IPS DF 6.9 (cell line): ENCODE results near the gene CEBPA.
"Not testable (repeated sequence)": the region's sequence is repeated elsewhere in the genome, so short reads cannot be mapped to it uniquely, and the experiment has no call there.

Source experiments
- DNase-seq: peaks from one replicate; pipeline ENCODE4 v3.0.0-alpha.2; 2013; ENCODE audit warnings: low read depth, low spot score
- H3K27ac ChIP-seq: one replicate; pipeline ENCODE4 v1.5.1; 2013; ENCODE audit warnings: low read length, control low read depth
- H3K27me3 ChIP-seq: 2 replicates; pipeline ENCODE4 v1.6.1; 2013; ENCODE audit warnings: mild to moderate bottlenecking, low read length; ENCODE audit not compliant: control insufficient read depth, insufficient read depth
- H3K36me3 ChIP-seq: 2 replicates; pipeline ENCODE4 v1.6.1; 2013; ENCODE audit warnings: low read length; ENCODE audit not compliant: control insufficient read depth, insufficient read depth
- H3K4me1 ChIP-seq: 2 replicates; pipeline ENCODE4 v1.6.1; 2013; ENCODE audit warnings: low read length; ENCODE audit not compliant: control insufficient read depth, insufficient read depth
- H3K4me3 ChIP-seq: 2 replicates; pipeline ENCODE4 v1.5.1; 2013; ENCODE audit warnings: mild to moderate bottlenecking, low read length
- H3K9me3 ChIP-seq: 2 replicates; pipeline ENCODE4 v1.6.1; 2013; ENCODE audit warnings: low read length, inconsistent platforms; ENCODE audit not compliant: control insufficient read depth, insufficient read depth
- WGBS: extraction: QIAGEN DNeasy Blood & Tissue Kit; methylation state at CpG from one replicate; pipeline ENCODE4 v1.1.7; 2013; ENCODE audit warnings: mixed read lengths, missing lambda C conversion rate; ENCODE audit not compliant: insufficient read length, insufficient coverage; 5-methylcytosine and 5-hydroxymethylcytosine counted together

Gene CEBPA

DNA sequence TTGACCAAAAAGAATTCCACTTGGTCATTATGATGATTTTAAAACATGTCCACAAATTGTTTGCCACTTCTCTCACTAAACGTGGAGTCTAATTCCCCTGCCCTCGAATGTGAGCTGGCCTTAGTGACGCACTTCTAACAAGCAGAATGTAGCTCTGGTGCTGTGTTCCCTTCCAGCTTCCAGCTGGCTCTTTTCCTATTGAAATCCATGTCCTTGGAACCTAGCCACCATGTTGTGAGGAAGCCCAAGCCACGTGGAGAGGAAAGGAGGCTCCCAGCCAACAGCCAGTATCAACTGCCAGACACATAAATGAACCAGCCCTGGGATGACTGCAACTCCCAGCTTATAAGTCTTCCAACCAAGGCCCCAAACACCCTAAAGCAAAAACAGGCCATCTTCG lies 23.6 kb upstream of the CEBPA start:
- WGBS: no CpG with 5 or more reads among the region's 5 CpGs
- H3K27me3 ChIP-seq: no peaks in the 10 kb centered on the region; the same call in 1 of the 2 replicates
- DNase-seq: no peak
- H3K27ac ChIP-seq: no peak overlapping the region
- no peak overlapping the region for H3K4me3 ChIP-seq
- no peaks in the 10 kb centered on the region; the same call in 1 of the 2 replicates for H3K4me1 ChIP-seq
- no peaks in the 10 kb centered on the region; the same call in 1 of the 2 replicates for H3K9me3 ChIP-seq
- H3K36me3 ChIP-seq: no peaks in the 10 kb centered on the region

DNA sequence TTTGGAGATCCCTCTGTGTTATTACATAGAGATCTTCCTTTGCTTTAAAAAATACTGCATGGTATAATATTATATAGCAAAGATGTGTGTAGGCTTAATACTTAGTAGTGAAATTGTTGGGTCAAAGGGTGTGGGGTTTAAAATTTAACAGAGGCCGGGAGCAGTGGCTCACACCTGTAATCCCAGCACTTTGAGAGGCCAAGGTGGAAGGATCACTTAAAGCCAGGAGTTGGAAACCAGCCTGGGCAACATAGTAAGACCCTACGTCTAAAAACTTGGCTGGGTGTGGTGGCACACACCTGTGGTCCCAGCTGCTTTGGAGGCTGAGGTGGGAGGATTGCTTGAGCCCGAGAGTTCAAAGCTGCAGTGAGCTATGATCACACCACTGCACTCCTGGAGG lies 22.3 kb upstream of the CEBPA start:
- H3K4me1 ChIP-seq: no peaks in the 10 kb centered on the region
- H3K4me3 ChIP-seq: no peak overlapping the region
- DNase-seq: no peak
- WGBS: no CpG with 5 or more reads among the region's 3 CpGs
- no peaks in the 10 kb centered on the region for H3K36me3 ChIP-seq
- H3K27me3 ChIP-seq: no peaks in the 10 kb centered on the region; the same call in 1 of the 2 replicates
- no peaks in the 10 kb centered on the region; the same call in 1 of the 2 replicates for H3K9me3 ChIP-seq
- no peak overlapping the region for H3K27ac ChIP-seq

- no peaks in the 10 kb centered on the region; the same call in 1 of the 2 replicates for H3K9me3 ChIP-seq
- H3K36me3 ChIP-seq: no peaks in the 10 kb centered on the region
- DNase-seq: no peak
- no peaks in the 10 kb centered on the region for H3K4me1 ChIP-seq
- WGBS: no CpG with 5 or more reads among the region's 6 CpGs
- H3K4me3 ChIP-seq: no peak overlapping the region
- no peak overlapping the region for H3K27ac ChIP-seq
- H3K27me3 ChIP-seq: no peaks in the 10 kb centered on the region; the same call in 1 of the 2 replicates
These were observed 20.9 kb upstream of the CEBPA start for GRCh38 chr19:33323093-33323820.

- Histone ChIP-seq H3K27me3 (no peaks in the 10 kb centered on the region; the same call in 1 of the 2 replicates), H3K9me3 (no peaks in the 10 kb centered on the region; the same call in 1 of the 2 replicates), H3K4me1 (no peaks in the 10 kb centered on the region), H3K4me3 (no peak overlapping the region), H3K27ac (no peak overlapping the region), H3K36me3 (no peaks in the 10 kb centered on the region)
- no CpG with 5 or more reads among the region's 1 CpG for WGBS
- no peak for DNase-seq
These were observed 18.3 kb upstream of the CEBPA start for GRCh38 chr19:33320636-33321035.

DNA sequence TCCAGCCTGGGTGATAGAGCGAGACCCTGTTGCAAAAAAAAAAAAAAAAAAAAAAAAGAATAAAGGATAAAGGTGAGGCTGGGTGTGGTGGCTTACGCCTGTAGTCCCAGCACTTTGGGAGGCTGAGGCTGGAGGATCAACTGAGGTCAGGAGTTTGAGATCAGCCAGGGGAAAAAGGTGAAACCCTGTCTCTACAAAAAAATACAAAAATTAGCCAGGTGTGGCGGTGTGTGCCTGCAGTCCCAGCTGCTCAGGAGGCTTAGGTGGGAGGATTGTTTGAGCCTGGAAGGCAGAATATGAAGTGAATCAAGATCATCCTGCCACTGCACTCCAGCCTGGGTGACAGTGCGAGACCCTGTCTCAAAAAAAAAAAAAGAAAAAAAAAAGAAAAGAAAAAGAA lies 15.7 kb upstream of the CEBPA start:
- not testable (repeated sequence) for DNase-seq, H3K36me3 ChIP-seq, H3K27ac ChIP-seq, H3K4me1 ChIP-seq, H3K4me3 ChIP-seq, H3K27me3 ChIP-seq, H3K9me3 ChIP-seq
- no CpG with 5 or more reads among the region's 4 CpGs for WGBS

GRCh38 chr19:33317517-33317916 lies 15.2 kb upstream of the CEBPA start:
- no peaks in the 10 kb centered on the region; the same call in 1 of the 2 replicates for H3K9me3 ChIP-seq
- H3K27ac ChIP-seq: no peak overlapping the region
- no peak for DNase-seq
- WGBS: no CpG with 5 or more reads among the region's 5 CpGs
- no peak overlapping the region for H3K4me3 ChIP-seq
- no peaks in the 10 kb centered on the region for H3K36me3 ChIP-seq
- no peaks in the 10 kb centered on the region for H3K27me3 ChIP-seq
- H3K4me1 ChIP-seq: no peaks in the 10 kb centered on the region

DNA sequence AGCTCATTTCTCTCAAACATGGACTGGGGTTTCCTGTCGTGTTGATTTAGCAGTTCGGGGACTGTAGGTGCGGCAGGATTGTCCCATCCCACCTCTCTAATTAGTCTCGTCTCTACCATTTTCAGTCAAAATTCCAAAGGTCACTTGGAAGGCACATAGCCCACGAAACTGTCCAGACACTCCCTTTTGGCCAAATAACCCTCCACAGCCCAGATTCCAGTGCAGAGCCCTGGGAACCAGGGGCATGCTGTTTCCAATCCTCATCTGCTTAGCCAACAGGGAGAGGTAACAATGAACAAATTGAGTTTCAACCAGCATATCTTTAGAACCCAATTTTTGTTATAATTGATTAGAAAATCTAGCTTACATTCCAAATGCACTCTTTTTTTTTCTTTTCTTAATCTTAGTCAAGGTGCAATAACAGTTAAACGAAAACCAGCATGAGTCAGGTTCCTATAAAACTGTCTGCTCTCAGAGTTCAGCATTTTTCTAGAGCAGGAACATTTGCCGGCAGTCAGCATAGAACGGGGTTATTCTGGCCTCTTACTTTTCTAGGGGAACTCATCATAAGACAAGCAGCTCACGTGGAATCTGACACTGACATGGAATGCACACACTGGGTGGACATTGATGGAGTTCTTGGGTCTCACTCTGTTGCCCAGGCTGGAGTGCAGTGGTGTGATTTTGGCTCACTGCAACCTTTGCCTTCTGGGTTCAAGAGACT lies 14.4 kb upstream of the CEBPA start:
- Histone ChIP-seq H3K4me1 (no peaks in the 10 kb centered on the region), H3K9me3 (no peaks in the 10 kb centered on the region), H3K27me3 (no peaks in the 10 kb centered on the region), H3K27ac (no peak overlapping the region), H3K36me3 (no peaks in the 10 kb centered on the region), H3K4me3 (no peak overlapping the region)
- no peak for DNase-seq
- no CpG with 5 or more reads among the region's 9 CpGs for WGBS

GRCh38 chr19:33312808-33313207 lies 10.5 kb upstream of the CEBPA start:
- not testable (repeated sequence) for H3K4me1 ChIP-seq, H3K27ac ChIP-seq, H3K9me3 ChIP-seq, H3K4me3 ChIP-seq, DNase-seq, H3K36me3 ChIP-seq, H3K27me3 ChIP-seq
- no CpG with 5 or more reads among the region's 4 CpGs for WGBS

DNA sequence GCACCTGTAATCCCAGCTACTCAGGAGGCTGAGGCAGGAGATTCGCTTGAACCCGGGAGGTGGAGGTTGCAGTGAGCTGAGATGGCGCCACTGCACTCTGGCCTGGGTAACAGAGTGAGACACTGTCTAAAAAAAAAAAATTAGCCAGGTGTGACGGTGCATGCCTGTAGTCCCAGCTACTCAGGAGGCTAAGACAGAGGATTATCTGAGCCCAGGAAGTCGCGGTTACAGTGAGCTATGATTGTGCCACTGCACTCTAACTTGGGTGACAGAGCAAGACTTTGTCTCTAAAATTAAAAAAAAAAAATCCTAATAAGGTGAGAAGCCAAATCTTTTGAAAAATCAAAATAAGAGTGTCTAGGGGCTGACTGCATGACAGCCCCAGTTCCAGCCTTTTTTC lies 9.7 kb upstream of the CEBPA start:
- peaks cover 2% of the 10 kb centered on the region for H3K4me1 ChIP-seq
- WGBS: no CpG with 5 or more reads among the region's 6 CpGs
- DNase-seq: no peak

DNA sequence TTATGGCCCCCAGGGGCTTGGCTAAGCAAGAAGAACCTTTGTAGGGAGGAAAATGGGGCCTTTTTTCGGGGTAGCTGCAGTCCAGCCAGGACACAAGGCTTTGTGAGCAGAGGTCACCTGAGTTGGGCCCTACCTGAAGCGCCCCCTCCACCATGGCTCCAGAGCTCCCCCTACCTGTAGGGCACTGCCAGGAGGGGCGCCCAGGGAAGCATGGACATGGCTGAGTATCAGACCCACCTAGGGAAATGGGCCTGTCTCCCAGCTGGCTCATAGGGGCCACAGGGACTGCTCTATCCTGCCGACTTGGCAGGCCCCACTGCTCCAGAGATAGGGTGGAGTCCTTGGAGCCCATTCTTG lies 9.0 kb upstream of the CEBPA start:
- no peaks in the 10 kb centered on the region for H3K27me3 ChIP-seq
- peaks cover 2% of the 10 kb centered on the region for H3K4me1 ChIP-seq
- no peak for DNase-seq
- H3K4me3 ChIP-seq: no peak overlapping the region
- H3K27ac ChIP-seq: no peak overlapping the region
- no peaks in the 10 kb centered on the region for H3K36me3 ChIP-seq
- WGBS: no CpG with 5 or more reads among the region's 4 CpGs
- no peaks in the 10 kb centered on the region for H3K9me3 ChIP-seq

More for the DNA sequence above, 9.7 kb upstream of the CEBPA start:
- H3K27me3 ChIP-seq: no peaks in the 10 kb centered on the region
- H3K36me3 ChIP-seq: no peaks in the 10 kb centered on the region
- H3K4me3 ChIP-seq: no peak overlapping the region
- H3K9me3 ChIP-seq: no peaks in the 10 kb centered on the region
- H3K27ac ChIP-seq: no peak overlapping the region
